Liver (tissue), 9 donors: ENCODE results near the gene MAP2K7. TPM values are rescaled to one million over a fixed set of nuclear protein-coding genes. Genes with fewer than 3 reads are reported as not detected.

Source experiments
- DNase-seq: peaks from one replicate; pipeline ENCODE4 v3.0.0-alpha.2; 2017; ENCODE audit warnings: low spot score
- H3K27ac ChIP-seq, 2 donors: one replicate each; pipeline ENCODE4 v1.7.0; 2013; ENCODE audit warnings: inconsistent platforms in 2 of 2, low read length in 2 of 2, control low read depth in 1 of 2, low read depth in 1 of 2, mild to moderate bottlenecking in 1 of 2
- H3K27me3 ChIP-seq, 4 donors: one replicate each; pipeline versions ENCODE4 v1.6.1 to v1.7.0; 2013; ENCODE audit warnings: low read length in 3 of 4, inconsistent platforms in 1 of 4, mild to moderate bottlenecking in 1 of 4, moderate library complexity in 1 of 4; ENCODE audit not compliant: control insufficient read depth in 4 of 4, insufficient read depth in 4 of 4
- H3K36me3 ChIP-seq, 4 donors: one replicate each; pipeline versions ENCODE4 v1.6.1 to v1.7.0; 2013; ENCODE audit warnings: low read length in 3 of 4, mild to moderate bottlenecking in 3 of 4, low read depth in 1 of 4, moderate library complexity in 1 of 4; ENCODE audit not compliant: control insufficient read depth in 4 of 4, insufficient read depth in 3 of 4
- H3K4me1 ChIP-seq, 4 donors: one replicate each; pipeline versions ENCODE4 v1.6.1 to v1.7.0; 2013; ENCODE audit warnings: low read length in 3 of 4, mild to moderate bottlenecking in 3 of 4, moderate library complexity in 1 of 4; ENCODE audit not compliant: control insufficient read depth in 4 of 4, insufficient read depth in 4 of 4
- H3K4me3 ChIP-seq, 3 donors: one replicate each; pipeline versions ENCODE4 v1.6.1 to v1.7.0; 2013; ENCODE audit warnings: low read length in 3 of 3, control low read depth in 1 of 3, low read depth in 1 of 3, mild to moderate bottlenecking in 1 of 3
- H3K9ac ChIP-seq, 2 donors: one replicate each; pipeline ENCODE4 v1.7.0; 2013; ENCODE audit warnings: low read length in 2 of 2, mild to moderate bottlenecking in 2 of 2, moderate library complexity in 2 of 2, control low read depth in 1 of 2, low read depth in 1 of 2
- H3K9me3 ChIP-seq, 4 donors: one replicate each; pipeline versions ENCODE4 v1.6.1 to v1.7.0; 2013; ENCODE audit warnings: low read length in 3 of 4; ENCODE audit not compliant: control insufficient read depth in 4 of 4
- ATF3 ChIP-seq: IDR thresholded peaks from 2 replicates; pipeline ENCODE4 v1.6.1; 2016; ENCODE audit warnings: antibody characterized with exemption
- CTCF ChIP-seq: fragments of 150-350 bp; IDR thresholded peaks from 2 replicates; pipeline ENCODE4 v1.5.1; 2017; ENCODE audit warnings: improper control_type of control experiment, low read depth, low read length; ENCODE audit not compliant: missing input control
- EGR1 ChIP-seq, 2 donors: IDR thresholded peaks; 2 replicates each; pipeline ENCODE4 v1.6.1; 2016 to 2018; ENCODE audit warnings: antibody characterized with exemption in 2 of 2, low read depth in 2 of 2
- GABPA ChIP-seq, 2 donors: IDR thresholded peaks in 1 of 2; conservative IDR thresholded peaks in 1 of 2; 2 replicates each; pipeline ENCODE4 v1.6.1; 2016; ENCODE audit warnings: antibody characterized with exemption in 2 of 2, mild to moderate bottlenecking in 1 of 2, moderate library complexity in 1 of 2
- HNF4A ChIP-seq, 2 donors: conservative IDR thresholded peaks; 2 replicates each; pipeline ENCODE4 v1.6.1; 2016; ENCODE audit warnings: antibody characterized with exemption in 2 of 2, mild to moderate bottlenecking in 2 of 2
- HNF4G ChIP-seq: IDR thresholded peaks from 2 replicates; pipeline ENCODE4 v1.6.1; 2016; ENCODE audit warnings: antibody characterized with exemption
- JUND ChIP-seq, 2 donors: IDR thresholded peaks; 2 replicates each; pipeline ENCODE4 v1.6.1; 2016; ENCODE audit warnings: antibody characterized with exemption in 2 of 2
- NR2F2 ChIP-seq: IDR thresholded peaks from 2 replicates; pipeline ENCODE4 v1.6.1; 2016; ENCODE audit warnings: antibody characterized with exemption
- RAD21 ChIP-seq, 2 donors: IDR thresholded peaks; 2 replicates each; pipeline ENCODE4 v1.6.1; 2016; ENCODE audit warnings: antibody characterized with exemption in 2 of 2, mild to moderate bottlenecking in 2 of 2
- REST ChIP-seq: IDR thresholded peaks from 2 replicates; pipeline ENCODE4 v1.6.1; 2016; ENCODE audit warnings: antibody characterized with exemption, mild to moderate bottlenecking
- RXRA ChIP-seq, 2 donors: IDR thresholded peaks; 2 replicates each; pipeline ENCODE4 v1.6.1; 2017 to 2018; ENCODE audit warnings: antibody characterized with exemption in 2 of 2, mild to moderate bottlenecking in 1 of 2
- SP1 ChIP-seq: IDR thresholded peaks from 2 replicates; pipeline ENCODE4 v1.6.1; 2018; ENCODE audit warnings: antibody characterized with exemption, mild to moderate bottlenecking
- YY1 ChIP-seq: IDR thresholded peaks from 2 replicates; pipeline ENCODE4 v1.6.1; 2016; ENCODE audit warnings: antibody characterized with exemption, mild to moderate bottlenecking
- ZBTB33 ChIP-seq: IDR thresholded peaks from 2 replicates; pipeline ENCODE4 v1.6.1; 2016; ENCODE audit warnings: antibody characterized with exemption
- WGBS: extraction: QIAGEN DNeasy Blood & Tissue Kit; methylation state at CpG from one replicate; pipeline ENCODE4 v1.1.7; 2013; 5-methylcytosine and 5-hydroxymethylcytosine counted together
- polyA plus RNA-seq, 2 donors: library from polyadenylated mRNA; stranded (reverse) in 1 of 2; unstranded in 1 of 2; fragments of 200-250 nt in 1 of 2; fragments of >200 nt in 1 of 2; fragmentation: Nextera tagmentation in 1 of 2; extraction: Ambion mirVana in 1 of 2; gene quantifications; one replicate each; pipeline versions ENCODE4 v1.2.1 to v1.2.3, GENCODE V29; 2013 to 2015
- total RNA-seq, 2 donors: library from RNA; depleted of rRNA; stranded (reverse); fragments of >200 nt; gene quantifications; one replicate each; pipeline ENCODE4 v1.2.3, GENCODE V29; 2014
- donor health status: healthy.
- donor health status: healthy.
- donor health status: healthy.
- donor health status: healthy.
- donor health status: healthy.

Gene MAP2K7
- total and polyA plus RNA-seq, 4 donors, result 3.0 to 11.7 (median 9.5) TPM

- H3K27ac ChIP-seq, result no peak overlapping the region
- peaks cover 0 to 4% (median 1%) of the 10 kb centered on the region in 4 donors for H3K4me1 ChIP-seq
- no peak overlapping the region for H3K4me3 ChIP-seq
- H3K9ac ChIP-seq, result no peak overlapping the region
- WGBS, result 95% methylated on average over 10 of the region's 10 CpGs
- no peaks in the 10 kb centered on the region for H3K27me3 ChIP-seq
- no peak for TF ChIP-seq HNF4G
- TF ChIP-seq ATF3, result no peak
- TF ChIP-seq SP1, result no peak
- no peak for TF ChIP-seq HNF4A (conservative IDR thresholded peaks at IDR 0.05)
- TF ChIP-seq NR2F2, result no peak
- TF ChIP-seq YY1, result no peak
- TF ChIP-seq RAD21 (IDR thresholded peaks at IDR 0.05), result no peak
- no peak for TF ChIP-seq GABPA (IDR thresholded peaks at IDR 0.05 in 1 of 2, conservative IDR thresholded peaks at IDR 0.05 in 1 of 2)
- no peak for TF ChIP-seq RXRA (IDR thresholded peaks at IDR 0.05)
- H3K9me3 ChIP-seq, result no peaks in the 10 kb centered on the region
- DNase-seq, result no peak
- H3K36me3 ChIP-seq, result peaks cover 16 to 50% (median 30%) of the 10 kb centered on the region in 4 donors
These were observed 29.2 kb downstream of the MAP2K7 start for GRCh38 chr19:7932930-7933300.

GRCh38 chr19:7933411-7933810 lies 29.7 kb downstream of the MAP2K7 start:
- DNase-seq, result no peak
- H3K4me3 ChIP-seq, result no peak overlapping the region
- TF ChIP-seq GABPA (IDR thresholded peaks at IDR 0.05 in 1 of 2, conservative IDR thresholded peaks at IDR 0.05 in 1 of 2), result no peak
- no peak for TF ChIP-seq JUND (IDR thresholded peaks at IDR 0.05)
- no peak for TF ChIP-seq HNF4G
- no peak for TF ChIP-seq ZBTB33
- no peak for TF ChIP-seq CTCF
- TF ChIP-seq EGR1 (IDR thresholded peaks at IDR 0.05; ENCODE audit: low read depth in 2 of 2), result no peak
- no peak for TF ChIP-seq REST
- TF ChIP-seq RAD21 (IDR thresholded peaks at IDR 0.05), result no peak
- no peak for TF ChIP-seq SP1
- no peak for TF ChIP-seq HNF4A (conservative IDR thresholded peaks at IDR 0.05)
- no peak for TF ChIP-seq NR2F2
- 90% methylated on average over 14 of the region's 14 CpGs for WGBS
- no peaks in the 10 kb centered on the region for H3K27me3 ChIP-seq
- no peaks in the 10 kb centered on the region for H3K9me3 ChIP-seq
- no peak overlapping the region for H3K27ac ChIP-seq
- H3K9ac ChIP-seq, result no peak overlapping the region
- peaks cover 0 to 4% (median 1%) of the 10 kb centered on the region in 4 donors for H3K4me1 ChIP-seq
- H3K36me3 ChIP-seq, result peaks cover 16 to 53% (median 30%) of the 10 kb centered on the region in 4 donors
